HepG2 (cell line): Measurements from ENCODE around the gene SEM1. TPM values are rescaled to one million over a fixed set of nuclear protein-coding genes. Genes with fewer than 3 reads are reported as not detected.

Experiments
- ATF3 ChIP-seq: sonication (generic); formaldehyde crosslinking; IDR thresholded peaks from 2 replicates; pipeline ENCODE4 v1.4.0; 2020; ENCODE audit warnings: missing genetic modification reagents
- CBX5 ChIP-seq: sonication (generic); formaldehyde crosslinking; IDR thresholded peaks from 2 replicates; pipeline ENCODE4 v1.4.0; 2020; ENCODE audit warnings: missing genetic modification reagents, borderline replicate concordance
- HINFP ChIP-seq: sonication (generic); formaldehyde crosslinking; IDR thresholded peaks from 2 replicates; pipeline ENCODE4 v1.4.0; 2020; ENCODE audit warnings: low read depth, mild to moderate bottlenecking, missing genetic modification reagents
- MBNL3 ChIP-seq: fragments of 250-450 bp; sonication (Bioruptor Pico); conservative IDR thresholded peaks from 2 replicates; pipeline ENCODE4 v1.8.0; 2022; ENCODE audit warnings: mild to moderate bottlenecking, inconsistent platforms
- MED13 ChIP-seq: sonication (generic); formaldehyde crosslinking; IDR thresholded peaks from 2 replicates; pipeline ENCODE4 v1.5.0; 2020; ENCODE audit warnings: missing genetic modification reagents
- MTF1 ChIP-seq: sonication (generic); formaldehyde crosslinking; IDR thresholded peaks from 2 replicates; pipeline ENCODE4 v1.5.0; 2020; ENCODE audit warnings: missing genetic modification reagents
- PCBP2 ChIP-seq: fragments of 200-400 bp; formaldehyde crosslinking; optimal IDR thresholded peaks from 2 replicates; pipeline ENCODE3; 2018; ENCODE audit warnings: low read length, low read depth; ENCODE audit not compliant: poor library complexity, severe bottlenecking
- PRPF4 ChIP-seq: fragments of 200-400 bp; formaldehyde crosslinking; IDR thresholded peaks from 2 replicates; pipeline ENCODE4 v1.6.1; 2016; ENCODE audit warnings: low read length, low read depth; ENCODE audit not compliant: poor library complexity, severe bottlenecking
- SPEN ChIP-seq: sonication (generic); formaldehyde crosslinking; IDR thresholded peaks from 2 replicates; pipeline ENCODE4 v1.5.1; 2020; ENCODE audit warnings: low read depth, mild to moderate bottlenecking, missing genetic modification reagents
- TOPORS ChIP-seq: sonication (generic); formaldehyde crosslinking; IDR thresholded peaks from 2 replicates; pipeline ENCODE4 v1.8.0; 2023; ENCODE audit warnings: mild to moderate bottlenecking, missing genetic modification reagents
- ZNF12 ChIP-seq: sonication (generic); formaldehyde crosslinking; IDR thresholded peaks from 2 replicates; pipeline ENCODE4 v1.5.0; 2020; ENCODE audit warnings: missing genetic modification reagents
- ZNF530 ChIP-seq: sonication (generic); formaldehyde crosslinking; IDR thresholded peaks from 2 replicates; pipeline ENCODE4 v1.5.0; 2020; ENCODE audit warnings: low read depth, mild to moderate bottlenecking, missing genetic modification reagents
- ZNF557 ChIP-seq: sonication (generic); formaldehyde crosslinking; IDR thresholded peaks from 2 replicates; pipeline ENCODE4 v1.4.0; 2020; ENCODE audit warnings: missing genetic modification reagents
- ZNF577 ChIP-seq: sonication (generic); formaldehyde crosslinking; IDR thresholded peaks from 2 replicates; pipeline ENCODE4 v1.4.0; 2020; ENCODE audit warnings: mild to moderate bottlenecking, low read depth, missing genetic modification reagents, borderline replicate concordance
- polyA plus RNA-seq, 8 experiments: library from polyadenylated mRNA; depleted of rRNA in 3 of 8; stranded (reverse) in 7 of 8; unstranded in 1 of 8; fragments of >200 nt; fragmentation: Illumina TruSeq in 4 of 8; extraction: Trizol in 4 of 8; gene quantifications; 2 replicates each; pipeline versions ENCODE4 v1.2.1 to v1.2.3, GENCODE V29; 2011 to 2016; ENCODE audit warnings: low read depth in 4 of 8, missing spikeins in 1 of 8, mixed read lengths in 1 of 8; ENCODE audit not compliant: insufficient read depth in 1 of 8
- total RNA-seq, 5 experiments: library from RNA; depleted of rRNA; stranded (reverse); fragments of >200 nt; fragmentation: Illumina TruSeq; extraction: Trizol; gene quantifications; 2 replicates each; pipeline ENCODE4 v1.2.3, GENCODE V29; 2016; ENCODE audit warnings: low read depth in 1 of 5
- TF ChIP-seq, protein P1 (sequence below): sonication (generic); formaldehyde crosslinking; IDR thresholded peaks from 2 replicates; pipeline ENCODE4 v1.4.0; 2020; ENCODE audit warnings: mild to moderate bottlenecking, missing genetic modification reagents, borderline replicate concordance
- TF ChIP-seq, protein P2 (sequence below): sonication (generic); formaldehyde crosslinking; IDR thresholded peaks from 2 replicates; pipeline ENCODE4 v1.8.0; 2022; ENCODE audit warnings: mild to moderate bottlenecking, missing genetic modification reagents, moderate library complexity
- TF ChIP-seq, protein P3 (sequence below): sonication (generic); formaldehyde crosslinking; IDR thresholded peaks from 2 replicates; pipeline ENCODE4 v1.4.0; 2020; ENCODE audit warnings: missing genetic modification reagents
- TF ChIP-seq, protein P4 (sequence below): IDR thresholded peaks from 2 replicates; pipeline ENCODE4 v1.6.1; 2016; ENCODE audit warnings: control low read depth

The SEM1 gene
- total and polyA plus RNA-seq, 2 of the 13 experiments (the other 11 are each of a cell fraction or from before 2014, with no cell fraction given), result 40.7 to 174 TPM

GRCh38 chr7:96709381-96710228 lies at the start of gene SEM1 (continued):
- no peak for TF ChIP-seq HINFP (CRISPR knock-in tag)
- peak; percentile 63; the same call in 1 of the 2 replicates for TF ChIP-seq CBX5
- peak; percentile 87; the same call in 1 of the 2 replicates for TF ChIP-seq SPEN
- no peak for TF ChIP-seq PRPF4
- TF ChIP-seq MBNL3 (CRISPR knock-in tag), result no peak
- TF ChIP-seq, protein P1, sequence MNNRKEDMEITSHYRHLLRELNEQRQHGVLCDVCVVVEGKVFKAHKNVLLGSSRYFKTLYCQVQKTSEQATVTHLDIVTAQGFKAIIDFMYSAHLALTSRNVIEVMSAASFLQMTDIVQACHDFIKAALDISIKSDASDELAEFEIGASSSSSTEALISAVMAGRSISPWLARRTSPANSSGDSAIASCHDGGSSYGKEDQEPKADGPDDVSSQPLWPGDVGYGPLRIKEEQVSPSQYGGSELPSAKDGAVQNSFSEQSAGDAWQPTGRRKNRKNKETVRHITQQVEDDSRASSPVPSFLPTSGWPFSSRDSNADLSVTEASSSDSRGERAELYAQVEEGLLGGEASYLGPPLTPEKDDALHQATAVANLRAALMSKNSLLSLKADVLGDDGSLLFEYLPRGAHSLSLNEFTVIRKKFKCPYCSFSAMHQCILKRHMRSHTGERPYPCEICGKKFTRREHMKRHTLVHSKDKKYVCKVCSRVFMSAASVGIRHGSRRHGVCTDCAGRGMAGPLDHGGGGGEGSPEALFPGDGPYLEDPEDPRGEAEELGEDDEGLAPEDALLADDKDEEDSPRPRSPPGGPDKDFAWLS (CRISPR knock-in tag), result no peak
- TF ChIP-seq PCBP2, result no peak
- TF ChIP-seq MTF1 (CRISPR knock-in tag), result no peak
- TF ChIP-seq, protein P2, sequence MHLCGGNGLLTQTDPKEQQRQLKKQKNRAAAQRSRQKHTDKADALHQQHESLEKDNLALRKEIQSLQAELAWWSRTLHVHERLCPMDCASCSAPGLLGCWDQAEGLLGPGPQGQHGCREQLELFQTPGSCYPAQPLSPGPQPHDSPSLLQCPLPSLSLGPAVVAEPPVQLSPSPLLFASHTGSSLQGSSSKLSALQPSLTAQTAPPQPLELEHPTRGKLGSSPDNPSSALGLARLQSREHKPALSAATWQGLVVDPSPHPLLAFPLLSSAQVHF (CRISPR knock-in tag), result no peak
- TF ChIP-seq ZNF12 (CRISPR knock-in tag), result no peak
- TF ChIP-seq ATF3, result 0 out of 2 replicates have a peak, but pooled peaks have one; percentile 15
- no peak for TF ChIP-seq MED13
- TF ChIP-seq, protein P3, sequence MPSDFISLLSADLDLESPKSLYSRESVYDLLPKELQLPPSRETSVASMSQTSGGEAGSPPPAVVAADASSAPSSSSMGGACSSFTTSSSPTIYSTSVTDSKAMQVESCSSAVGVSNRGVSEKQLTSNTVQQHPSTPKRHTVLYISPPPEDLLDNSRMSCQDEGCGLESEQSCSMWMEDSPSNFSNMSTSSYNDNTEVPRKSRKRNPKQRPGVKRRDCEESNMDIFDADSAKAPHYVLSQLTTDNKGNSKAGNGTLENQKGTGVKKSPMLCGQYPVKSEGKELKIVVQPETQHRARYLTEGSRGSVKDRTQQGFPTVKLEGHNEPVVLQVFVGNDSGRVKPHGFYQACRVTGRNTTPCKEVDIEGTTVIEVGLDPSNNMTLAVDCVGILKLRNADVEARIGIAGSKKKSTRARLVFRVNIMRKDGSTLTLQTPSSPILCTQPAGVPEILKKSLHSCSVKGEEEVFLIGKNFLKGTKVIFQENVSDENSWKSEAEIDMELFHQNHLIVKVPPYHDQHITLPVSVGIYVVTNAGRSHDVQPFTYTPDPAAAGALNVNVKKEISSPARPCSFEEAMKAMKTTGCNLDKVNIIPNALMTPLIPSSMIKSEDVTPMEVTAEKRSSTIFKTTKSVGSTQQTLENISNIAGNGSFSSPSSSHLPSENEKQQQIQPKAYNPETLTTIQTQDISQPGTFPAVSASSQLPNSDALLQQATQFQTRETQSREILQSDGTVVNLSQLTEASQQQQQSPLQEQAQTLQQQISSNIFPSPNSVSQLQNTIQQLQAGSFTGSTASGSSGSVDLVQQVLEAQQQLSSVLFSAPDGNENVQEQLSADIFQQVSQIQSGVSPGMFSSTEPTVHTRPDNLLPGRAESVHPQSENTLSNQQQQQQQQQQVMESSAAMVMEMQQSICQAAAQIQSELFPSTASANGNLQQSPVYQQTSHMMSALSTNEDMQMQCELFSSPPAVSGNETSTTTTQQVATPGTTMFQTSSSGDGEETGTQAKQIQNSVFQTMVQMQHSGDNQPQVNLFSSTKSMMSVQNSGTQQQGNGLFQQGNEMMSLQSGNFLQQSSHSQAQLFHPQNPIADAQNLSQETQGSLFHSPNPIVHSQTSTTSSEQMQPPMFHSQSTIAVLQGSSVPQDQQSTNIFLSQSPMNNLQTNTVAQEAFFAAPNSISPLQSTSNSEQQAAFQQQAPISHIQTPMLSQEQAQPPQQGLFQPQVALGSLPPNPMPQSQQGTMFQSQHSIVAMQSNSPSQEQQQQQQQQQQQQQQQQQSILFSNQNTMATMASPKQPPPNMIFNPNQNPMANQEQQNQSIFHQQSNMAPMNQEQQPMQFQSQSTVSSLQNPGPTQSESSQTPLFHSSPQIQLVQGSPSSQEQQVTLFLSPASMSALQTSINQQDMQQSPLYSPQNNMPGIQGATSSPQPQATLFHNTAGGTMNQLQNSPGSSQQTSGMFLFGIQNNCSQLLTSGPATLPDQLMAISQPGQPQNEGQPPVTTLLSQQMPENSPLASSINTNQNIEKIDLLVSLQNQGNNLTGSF, result no peak
- no peak for TF ChIP-seq ZNF530 (CRISPR knock-in tag)
- no peak for TF ChIP-seq TOPORS (CRISPR knock-in tag)
- TF ChIP-seq, protein P4, sequence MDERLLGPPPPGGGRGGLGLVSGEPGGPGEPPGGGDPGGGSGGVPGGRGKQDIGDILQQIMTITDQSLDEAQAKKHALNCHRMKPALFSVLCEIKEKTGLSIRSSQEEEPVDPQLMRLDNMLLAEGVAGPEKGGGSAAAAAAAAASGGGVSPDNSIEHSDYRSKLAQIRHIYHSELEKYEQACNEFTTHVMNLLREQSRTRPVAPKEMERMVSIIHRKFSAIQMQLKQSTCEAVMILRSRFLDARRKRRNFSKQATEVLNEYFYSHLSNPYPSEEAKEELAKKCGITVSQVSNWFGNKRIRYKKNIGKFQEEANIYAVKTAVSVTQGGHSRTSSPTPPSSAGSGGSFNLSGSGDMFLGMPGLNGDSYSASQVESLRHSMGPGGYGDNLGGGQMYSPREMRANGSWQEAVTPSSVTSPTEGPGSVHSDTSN (CRISPR knock-in tag), result no peak
- no peak for TF ChIP-seq ZNF557
- TF ChIP-seq ZNF577 (CRISPR knock-in tag), result no peak
